CD4-positive, alpha-beta T cell treated with Interferon gamma for 1 hour (primary cell): ENCODE data around the gene SLC50A1.

Experiments used
- DNase-seq: peaks from one replicate; pipeline ENCODE4 v3.0.0-alpha.2; 2020

SLC50A1 gene

GRCh38 chr1:155135415-155136028 is at the start of gene SLC50A1:
TSS of gene SLC50A1 (plus strand) at chr1:155135852. CDS start at chr1:155135912, 60 bp downstream.
- peak; percentile 94 for DNase-seq

DNA sequence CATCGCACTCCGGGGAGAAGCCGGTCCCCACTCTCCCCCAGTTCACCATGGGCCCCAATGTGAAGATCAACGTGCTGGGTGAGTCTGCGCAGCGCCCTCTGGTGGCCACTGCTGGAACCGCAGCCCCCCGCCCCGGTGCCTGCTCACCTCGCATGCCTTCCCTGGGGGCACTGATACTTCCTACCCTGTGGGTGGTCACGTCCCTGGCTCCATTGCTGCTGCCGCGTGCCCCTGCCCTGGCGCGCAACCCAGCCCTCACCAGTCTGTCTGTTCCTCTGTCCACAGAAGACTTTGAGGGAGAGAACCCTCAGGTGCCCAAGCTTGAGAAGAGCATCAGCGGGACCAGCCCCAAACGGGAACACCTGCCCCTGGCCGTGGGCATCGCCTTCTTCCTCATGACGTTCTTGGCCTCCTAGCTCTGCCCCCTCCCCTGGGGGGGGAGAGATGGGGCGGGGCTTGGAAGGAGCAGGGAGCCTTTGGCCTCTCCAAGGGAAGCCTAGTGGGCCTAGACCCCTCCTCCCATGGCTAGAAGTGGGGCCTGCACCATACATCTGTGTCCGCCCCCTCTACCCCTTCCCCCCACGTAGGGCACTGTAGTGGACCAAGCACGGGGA is 49.4 kb upstream of the SLC50A1 start:
- DNase-seq: peak; percentile 75

DNA sequence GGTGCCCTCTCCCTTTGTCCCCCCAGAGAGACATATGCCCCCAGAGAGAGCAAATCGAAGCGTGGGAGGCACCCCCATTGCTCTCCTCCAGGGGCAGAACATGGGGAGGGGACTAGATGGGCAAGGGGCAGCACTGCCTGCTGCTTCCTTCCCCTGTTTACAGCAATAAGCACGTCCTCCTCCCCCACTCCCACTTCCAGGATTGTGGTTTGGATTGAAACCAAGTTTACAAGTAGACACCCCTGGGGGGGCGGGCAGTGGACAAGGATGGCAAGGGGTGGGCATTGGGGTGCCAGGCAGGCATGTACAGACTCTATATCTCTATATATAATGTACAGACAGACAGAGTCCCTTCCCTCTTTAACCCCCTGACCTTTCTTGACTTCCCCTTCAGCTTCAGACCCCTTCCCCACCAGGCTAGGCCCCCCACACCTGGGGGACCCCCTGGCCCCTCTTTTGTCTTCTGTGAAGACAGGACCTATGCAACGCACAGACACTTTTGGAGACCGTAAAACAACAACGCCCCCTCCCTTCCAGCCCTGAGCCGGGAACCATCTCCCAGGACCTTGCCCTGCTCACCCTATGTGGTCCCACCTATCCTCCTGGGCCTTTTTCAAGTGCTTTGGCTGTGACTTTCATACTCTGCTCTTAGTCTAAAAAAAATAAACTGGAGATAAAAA is 48.7 kb upstream of the SLC50A1 start:
- no peak for DNase-seq

DNA sequence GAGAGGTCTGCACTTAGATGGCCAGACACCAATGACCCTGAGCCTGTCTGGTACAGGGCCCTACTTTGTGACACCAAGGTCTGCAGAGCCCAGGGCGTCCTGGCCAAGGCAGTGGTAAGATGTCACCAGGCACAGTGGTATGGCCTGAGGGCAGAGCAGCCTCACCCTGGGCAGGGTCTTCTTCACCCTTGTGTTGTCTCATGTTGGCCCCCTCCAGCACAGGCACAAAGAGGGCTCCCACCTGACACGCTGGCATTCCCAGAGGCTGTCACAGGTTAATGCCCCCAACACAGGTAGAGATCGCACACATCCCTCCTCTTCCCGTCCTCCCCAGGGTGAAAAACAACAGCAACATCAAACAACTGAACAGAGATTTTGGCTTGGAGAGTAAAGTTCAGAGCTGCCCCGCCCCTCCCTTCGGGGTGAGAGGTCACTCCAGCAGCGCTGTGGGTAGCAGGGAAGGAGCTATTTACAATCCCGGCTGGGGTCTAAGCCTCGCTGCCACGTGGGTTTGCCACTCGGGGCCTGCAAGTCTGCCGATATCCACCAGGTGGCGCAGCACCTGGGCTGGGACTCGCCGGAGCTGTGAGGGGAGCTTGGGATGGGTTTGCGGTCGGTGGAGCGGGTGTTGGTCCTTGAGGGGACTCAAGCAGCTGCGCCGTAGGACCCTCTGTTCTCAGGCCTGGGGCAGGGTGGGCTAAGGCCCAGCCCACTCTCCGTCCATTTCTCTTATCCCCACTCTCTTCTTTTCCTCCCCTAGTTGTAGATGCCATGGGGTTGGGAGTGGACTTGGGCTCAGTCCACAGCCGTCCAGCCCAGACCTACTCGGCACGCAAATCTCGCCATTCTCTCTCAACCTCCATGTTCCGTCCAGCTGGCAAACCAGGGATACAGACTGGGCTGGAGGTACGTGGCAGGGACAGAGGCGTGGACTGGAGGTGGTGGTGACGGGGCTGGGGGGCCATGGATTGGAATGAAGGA is 44.3 kb upstream of the SLC50A1 start:
- peak; percentile 72 for DNase-seq

GRCh38 chr1:155092131-155092530 is 43.5 kb upstream of the SLC50A1 start:
- no peak for DNase-seq

- DNase-seq: no peak
Observed at GRCh38 chr1:155092641-155093040, 43.0 kb upstream of the SLC50A1 start.

- DNase-seq: no peak
Observed at GRCh38 chr1:155093911-155094621, 41.6 kb upstream of the SLC50A1 start.

DNA sequence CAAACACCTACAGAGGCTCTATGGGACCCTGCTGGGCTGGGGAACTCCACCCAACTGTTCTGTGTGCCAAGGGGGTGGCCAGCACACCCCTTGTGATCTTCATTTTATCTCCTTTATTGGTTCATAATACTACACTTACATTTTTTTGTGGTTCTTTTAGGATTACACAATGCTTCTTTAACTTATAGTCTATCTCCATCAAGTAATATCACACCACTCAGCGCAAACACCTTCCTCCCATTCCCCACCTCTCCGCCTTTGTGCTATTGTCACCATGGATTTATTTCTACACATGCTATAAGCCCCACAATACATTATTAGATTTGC is 41.1 kb upstream of the SLC50A1 start:
- DNase-seq: no peak

DNA sequence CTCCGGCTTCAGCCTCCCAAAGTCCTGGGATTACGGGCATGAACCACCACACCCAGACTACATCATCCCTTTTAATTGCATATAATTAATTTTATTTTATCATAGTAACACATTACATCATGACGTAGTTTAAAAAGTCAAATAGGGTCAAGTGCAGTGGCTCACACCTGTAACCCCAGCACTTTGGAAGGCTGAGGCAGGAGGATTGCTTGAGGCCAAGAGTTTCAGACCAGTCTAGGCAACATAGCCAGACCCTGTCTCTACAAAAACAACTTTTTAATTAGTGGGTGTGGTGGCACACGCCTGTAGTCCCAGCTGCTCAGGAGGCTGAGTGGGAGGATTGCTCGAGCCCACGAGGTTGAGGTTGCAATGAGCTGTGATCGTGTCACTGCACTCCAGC is 36.3 kb upstream of the SLC50A1 start:
- no peak for DNase-seq

- no peak for DNase-seq
Observed at GRCh38 chr1:155103325-155103724, 32.3 kb upstream of the SLC50A1 start.

GRCh38 chr1:155104605-155105534 is 30.8 kb upstream of the SLC50A1 start:
- no peak for DNase-seq

DNA sequence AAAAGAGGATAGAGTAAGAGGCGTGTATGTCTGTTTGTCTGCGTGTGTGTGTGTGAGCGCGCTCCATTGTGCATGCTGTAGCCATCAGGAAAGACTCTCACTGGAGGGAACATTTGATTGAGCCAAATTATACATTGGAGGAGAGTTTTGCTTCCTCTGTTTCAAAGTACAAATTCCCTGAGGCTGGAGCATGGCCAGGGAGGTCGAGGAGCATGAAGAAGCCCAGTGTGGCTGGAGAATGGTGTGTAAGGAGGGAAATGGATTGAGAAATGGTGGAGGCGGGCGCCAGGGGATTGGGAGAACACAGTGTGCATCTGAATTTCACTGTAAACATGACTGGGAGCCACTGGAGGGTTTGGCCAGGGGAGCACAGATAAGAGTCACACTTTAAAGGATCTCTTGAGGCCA is 30.0 kb upstream of the SLC50A1 start:
- DNase-seq: no peak

- no peak for DNase-seq
Observed at GRCh38 chr1:155106862-155107261, 28.8 kb upstream of the SLC50A1 start.

DNA sequence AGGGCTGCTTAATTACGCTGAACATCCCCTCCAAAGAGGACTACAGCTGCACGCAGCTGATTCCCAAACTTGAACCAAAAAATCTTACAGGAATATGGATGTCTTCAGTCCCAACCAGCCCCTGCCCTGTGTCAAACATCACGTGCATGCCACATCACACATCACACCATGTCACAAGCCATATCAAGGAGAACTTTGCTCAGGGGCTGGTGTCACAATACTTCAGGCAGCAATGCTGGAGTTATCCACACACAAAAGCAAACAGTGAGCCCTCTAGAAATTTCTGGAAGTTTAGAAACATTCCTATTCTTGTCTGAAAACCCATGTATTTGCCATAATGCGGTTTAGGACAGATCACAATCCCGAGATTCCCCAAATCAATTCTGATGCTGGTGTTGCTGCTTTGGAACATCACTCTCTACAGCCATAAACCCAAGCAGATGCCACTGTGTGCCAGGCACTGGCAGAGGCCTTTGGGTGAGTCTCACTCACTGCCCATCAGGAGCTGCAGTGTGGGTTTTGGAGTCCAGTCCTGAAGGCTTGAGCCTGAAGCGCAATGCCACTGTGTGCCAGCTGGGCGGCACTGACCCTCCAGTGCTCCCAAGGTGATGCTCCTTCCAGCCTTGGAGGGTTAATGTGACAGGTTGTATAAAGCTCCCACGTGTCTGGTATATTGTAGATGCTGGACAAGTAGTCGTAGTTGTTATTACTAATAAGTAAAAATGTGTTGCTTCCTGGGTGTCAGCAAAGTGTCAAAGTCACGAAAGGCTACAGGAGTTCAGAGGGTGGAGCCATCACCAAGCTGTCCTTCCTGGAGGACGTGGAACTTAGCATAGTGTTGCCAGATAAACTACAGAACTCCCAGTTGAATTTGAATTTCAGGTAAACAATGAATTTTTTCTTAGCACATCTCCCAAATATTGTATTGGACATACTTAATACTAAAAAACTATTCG is 28.1 kb upstream of the SLC50A1 start:
- DNase-seq: no peak

DNA sequence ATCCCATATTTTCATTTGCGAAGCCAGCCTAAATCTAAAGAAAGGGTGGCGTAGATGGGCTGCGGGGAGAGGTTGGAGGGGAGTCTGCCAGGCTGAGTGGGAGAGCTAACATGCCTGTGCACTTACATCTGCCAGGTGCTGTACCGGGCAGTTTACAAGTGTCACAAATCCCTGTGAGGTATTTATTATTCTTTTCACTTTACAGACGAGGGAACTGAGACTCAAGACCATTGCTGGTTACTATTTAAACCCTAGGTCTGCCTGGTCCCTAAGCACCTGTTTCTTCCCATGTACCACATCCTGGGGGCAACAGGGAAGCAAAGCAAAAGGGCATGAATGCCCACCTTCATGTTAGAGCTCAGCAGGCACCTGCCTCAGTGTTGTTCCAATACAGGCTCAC is 27.4 kb upstream of the SLC50A1 start:
- no peak for DNase-seq

DNA sequence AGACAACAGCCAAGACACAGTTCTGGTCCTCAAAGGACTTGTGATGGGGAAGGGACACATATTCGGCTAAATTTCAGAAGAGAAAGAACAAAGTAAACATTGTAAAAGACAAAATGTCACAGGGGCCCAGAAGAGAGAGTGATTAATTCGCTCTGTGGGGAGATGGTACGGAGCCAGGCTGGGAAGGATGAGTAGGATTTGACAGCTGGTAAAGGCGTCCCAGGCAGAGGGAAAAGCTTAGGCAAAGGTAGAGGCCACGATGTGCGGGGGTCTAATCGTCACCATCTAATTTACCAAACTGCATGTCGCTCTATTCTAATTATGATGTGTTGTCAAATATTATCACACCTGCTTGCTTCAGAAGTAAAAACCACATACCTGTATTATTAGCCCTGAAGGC is 25.3 kb upstream of the SLC50A1 start:
- no peak for DNase-seq

- DNase-seq: no peak
Observed at GRCh38 chr1:155110826-155111225, 24.8 kb upstream of the SLC50A1 start.

DNA sequence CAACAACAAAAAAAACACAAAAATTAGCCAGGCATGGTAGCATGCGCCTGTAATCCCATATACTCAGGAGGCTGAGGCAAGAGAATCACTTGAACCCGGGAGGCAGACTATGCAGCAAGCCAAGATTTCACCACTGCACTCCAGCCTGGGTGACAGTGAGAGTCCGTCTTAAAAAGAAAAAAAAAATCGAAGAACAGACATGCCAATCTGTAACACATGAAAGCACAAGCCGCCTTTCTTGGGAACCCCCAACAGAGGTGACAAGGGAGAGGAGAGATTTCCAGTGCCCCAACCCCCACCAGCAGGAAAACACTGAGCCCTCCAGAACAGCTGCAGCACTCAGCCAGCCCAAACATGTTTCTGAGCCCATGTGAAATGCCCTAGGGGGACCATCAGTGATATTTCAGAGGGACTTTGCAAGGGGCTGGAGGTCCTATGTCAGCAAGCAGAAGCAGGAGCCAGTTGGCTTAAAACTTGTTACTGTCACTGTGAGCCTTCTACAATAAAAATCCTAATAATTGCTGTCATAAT is 22.1 kb upstream of the SLC50A1 start:
- DNase-seq: no peak

DNA sequence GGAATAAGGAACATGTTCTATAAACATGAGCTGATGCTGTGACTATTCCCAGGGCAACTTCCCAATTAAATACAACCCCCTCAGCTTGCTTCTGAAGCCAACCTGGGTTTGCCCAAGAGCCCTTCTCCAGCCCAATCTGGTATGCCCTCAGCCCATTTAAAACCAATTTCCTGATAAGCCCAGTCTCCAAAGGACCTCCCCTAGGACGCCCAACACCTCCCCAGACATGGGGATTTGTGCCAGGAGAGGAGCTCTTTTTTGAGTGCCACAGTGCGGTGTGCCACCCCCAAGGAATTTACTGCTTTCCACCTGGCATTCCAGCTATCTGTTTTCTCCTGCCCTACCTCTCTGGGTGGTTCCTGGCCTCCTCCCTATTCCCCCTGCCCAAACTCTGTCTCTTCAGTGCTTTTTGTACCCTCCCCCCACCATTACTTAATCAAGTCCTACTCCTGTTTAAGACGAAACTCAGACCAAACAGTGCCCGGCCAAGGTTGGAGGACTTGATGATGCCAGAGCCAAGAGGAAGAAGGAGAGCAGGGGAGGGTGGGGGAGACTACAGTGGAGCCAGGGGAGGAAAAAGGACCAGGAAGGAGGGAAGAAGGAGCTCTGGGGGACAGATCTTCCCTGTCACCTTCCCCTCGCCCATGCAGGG is 19.4 kb upstream of the SLC50A1 start:
- no peak for DNase-seq
